ENCODE measurements around the gene COQ4.

COQ4 gene

GRCh38 chr9:128339761-128340690, 17.4 kb downstream of the COQ4 start, which contains the start of gene SLC27A4:
Gene SLC27A4 (plus strand): TSS chr9:128340527. CDS start chr9:128343133, 2,606 bp downstream.
- no peak for TF ChIP-seq ZFP30 (CRISPR knock-in tag; IDR thresholded peaks at IDR 0.05)
- no peak for TF ChIP-seq ZNF70 (CRISPR knock-in tag; IDR thresholded peaks at IDR 0.05)
- no peak for TF ChIP-seq SNAI2 (CRISPR knock-in tag; IDR thresholded peaks at IDR 0.05)
- no peak for TF ChIP-seq ZC3H10 (CRISPR knock-in tag; IDR thresholded peaks at IDR 0.05)
- no peak for TF ChIP-seq ISL1 (CRISPR knock-in tag; IDR thresholded peaks at IDR 0.05)
- TF ChIP-seq BACH2 (CRISPR knock-in tag; IDR thresholded peaks at IDR 0.05; ENCODE audit: borderline replicate concordance), result no peak
- peak; percentile 86 for ATAC-seq

- TF ChIP-seq ZFP30 (CRISPR knock-in tag; IDR thresholded peaks at IDR 0.05), result no peak
- no peak for TF ChIP-seq CREB5 (CRISPR knock-in tag; IDR thresholded peaks at IDR 0.05; ENCODE audit: low read depth)
- TF ChIP-seq BACH2 (CRISPR knock-in tag; IDR thresholded peaks at IDR 0.05; ENCODE audit: borderline replicate concordance), result no peak
- TF ChIP-seq ZFP3 (CRISPR knock-in tag; IDR thresholded peaks at IDR 0.05), result no peak
- peak; percentile 77 for ATAC-seq
These were observed 18.2 kb downstream of the COQ4 start for GRCh38 chr9:128340691-128341434.

- ATAC-seq, result peak; percentile 88
- no peak for TF ChIP-seq ARNTL (CRISPR knock-in tag; IDR thresholded peaks at IDR 0.05; ENCODE audit: borderline replicate concordance, low read depth)
- TF ChIP-seq ZNF8 (CRISPR knock-in tag; IDR thresholded peaks at IDR 0.05), result no peak
- no peak for TF ChIP-seq ZNF70 (CRISPR knock-in tag; IDR thresholded peaks at IDR 0.05)
- no peak for TF ChIP-seq OSR1 (CRISPR knock-in tag; IDR thresholded peaks at IDR 0.05)
- TF ChIP-seq RARB (CRISPR knock-in tag; IDR thresholded peaks at IDR 0.05), result no peak
- TF ChIP-seq ESRRG (CRISPR knock-in tag; IDR thresholded peaks at IDR 0.05), result no peak
- TF ChIP-seq ZFP30 (CRISPR knock-in tag; IDR thresholded peaks at IDR 0.05), result no peak
- TF ChIP-seq PPARA (CRISPR knock-in tag; IDR thresholded peaks at IDR 0.05; ENCODE audit: borderline replicate concordance), result no peak
- TF ChIP-seq TCF4 (CRISPR knock-in tag; IDR thresholded peaks at IDR 0.05; ENCODE audit: borderline replicate concordance), result no peak
- no peak for TF ChIP-seq POU6F1 (CRISPR knock-in tag; IDR thresholded peaks at IDR 0.05; ENCODE audit: borderline replicate concordance, low read depth)
- TF ChIP-seq CREB5 (CRISPR knock-in tag; IDR thresholded peaks at IDR 0.05; ENCODE audit: low read depth), result no peak
- no peak for TF ChIP-seq CSDC2 (CRISPR knock-in tag; IDR thresholded peaks at IDR 0.05)
- TF ChIP-seq GLIS3 (CRISPR knock-in tag; IDR thresholded peaks at IDR 0.05), result no peak
- TF ChIP-seq ZNF565 (CRISPR knock-in tag; conservative IDR thresholded peaks at IDR 0.05; ENCODE audit: low read depth), result no peak
- TF ChIP-seq BACH2 (CRISPR knock-in tag; IDR thresholded peaks at IDR 0.05; ENCODE audit: borderline replicate concordance), result no peak
These were observed 18.8 kb downstream of the COQ4 start for GRCh38 chr9:128341435-128341849.

- TF ChIP-seq ZC3H10 (CRISPR knock-in tag; IDR thresholded peaks at IDR 0.05), result no peak
- no peak for TF ChIP-seq ARNTL (CRISPR knock-in tag; IDR thresholded peaks at IDR 0.05; ENCODE audit: borderline replicate concordance, low read depth)
- TF ChIP-seq GLIS3 (CRISPR knock-in tag; IDR thresholded peaks at IDR 0.05), result no peak
- no peak for TF ChIP-seq ZNF565 (CRISPR knock-in tag; conservative IDR thresholded peaks at IDR 0.05; ENCODE audit: low read depth)
- no peak for TF ChIP-seq CSDC2 (CRISPR knock-in tag; IDR thresholded peaks at IDR 0.05)
- no peak for TF ChIP-seq CSRNP3 (CRISPR knock-in tag; IDR thresholded peaks at IDR 0.05)
- TF ChIP-seq OSR1 (CRISPR knock-in tag; IDR thresholded peaks at IDR 0.05), result no peak
- TF ChIP-seq POU6F1 (CRISPR knock-in tag; IDR thresholded peaks at IDR 0.05; ENCODE audit: borderline replicate concordance, low read depth), result no peak
- no peak for ATAC-seq
These were observed 20.5 kb downstream of the COQ4 start for GRCh38 chr9:128342971-128343680.
